Stimulated activated naive CD8-positive, alpha-beta T cell treated with anti-CD3 and anti-CD28 coated beads, Interleukin-15, Interleukin-2, amounts not matched to agents 100 U/mL and 50 U/mL, for 24 hours (primary cell): ENCODE measurements around the gene INAFM2.

Experiments
- ATAC-seq: fragments of 150-1000 bp; cut with Tn5 transposase; one replicate; pipeline ENCODE4 v1.10.0; 2021
- DNase-seq: peaks from one replicate; pipeline ENCODE4 v3.0.0; 2021

INAFM2 gene

DNA sequence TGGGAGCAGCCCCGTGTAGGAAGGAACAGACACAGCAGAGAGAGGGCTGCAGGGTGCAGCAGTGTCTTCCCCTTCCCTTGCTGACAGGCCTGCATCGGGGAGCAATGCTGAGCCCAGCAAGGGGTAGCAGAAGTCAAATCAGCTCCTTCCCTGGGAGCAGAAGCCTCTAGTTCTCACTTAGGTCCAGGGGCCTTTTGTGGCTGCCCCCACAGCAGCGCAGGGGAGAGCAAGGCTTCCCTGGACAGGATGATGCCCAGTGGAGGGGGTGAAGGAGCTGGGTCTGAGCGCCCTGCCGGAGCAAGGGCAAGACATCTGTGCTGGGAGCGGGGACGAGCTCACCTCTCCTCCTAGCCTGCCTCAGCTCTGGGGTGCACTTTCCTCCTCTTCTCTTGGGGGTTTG lies 16.6 kb upstream of the INAFM2 start:
- no peak for ATAC-seq
- DNase-seq = peak; percentile 25

DNA sequence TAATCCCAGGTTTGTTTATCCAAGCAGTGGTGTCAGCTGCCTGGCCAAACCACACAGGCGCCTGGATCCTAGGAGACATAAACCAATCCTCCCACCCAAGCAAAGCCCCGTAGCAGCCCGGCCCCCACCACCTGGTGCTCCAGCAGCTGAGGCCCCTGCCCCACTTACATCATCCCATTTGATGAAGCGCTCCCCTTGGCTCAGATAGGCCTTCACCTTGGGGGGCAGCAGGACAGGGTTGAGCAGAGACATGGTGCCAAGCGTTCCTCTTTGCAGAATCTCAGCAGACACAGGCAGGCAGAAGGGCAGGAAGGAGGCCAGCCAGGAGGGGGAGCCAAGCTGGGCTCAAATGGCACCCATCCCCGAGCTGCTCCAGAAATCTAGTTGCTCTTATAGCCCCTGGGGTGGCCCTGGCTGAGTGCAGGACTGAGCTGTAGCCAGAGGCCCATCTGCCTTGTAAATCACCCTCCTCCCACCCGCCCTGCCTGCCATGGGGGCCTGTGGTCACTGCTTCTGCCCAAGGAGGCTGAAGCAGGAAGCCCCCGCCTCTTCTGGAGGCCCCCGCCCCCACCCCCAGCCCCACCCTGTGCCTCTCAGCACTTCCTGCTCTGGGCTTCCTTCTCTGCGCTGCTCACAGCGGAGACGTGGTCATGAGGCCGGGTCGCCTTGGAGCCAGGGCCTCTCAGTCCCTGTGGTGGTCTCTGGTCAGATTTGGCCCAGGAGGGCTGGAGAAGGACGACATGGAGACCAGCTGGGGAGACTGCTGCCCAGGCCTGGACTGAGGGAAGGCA lies 15.9 kb upstream of the INAFM2 start, which contains the start of gene PLCB2:
Gene PLCB2 (minus strand): TSS at position 515 of the 791 bp plus-strand sequence. CDS start 263 bp downstream, at position 252.
- DNase-seq (peak; percentile 69), ATAC-seq (peak; percentile 76)

- DNase-seq (no peak), ATAC-seq (no peak)
These were observed 14.1 kb upstream of the INAFM2 start for GRCh38 chr15:40309344-40309862.

- peak; percentile 81 for DNase-seq
These were observed 13.2 kb upstream of the INAFM2 start for GRCh38 chr15:40310001-40310959.

DNA sequence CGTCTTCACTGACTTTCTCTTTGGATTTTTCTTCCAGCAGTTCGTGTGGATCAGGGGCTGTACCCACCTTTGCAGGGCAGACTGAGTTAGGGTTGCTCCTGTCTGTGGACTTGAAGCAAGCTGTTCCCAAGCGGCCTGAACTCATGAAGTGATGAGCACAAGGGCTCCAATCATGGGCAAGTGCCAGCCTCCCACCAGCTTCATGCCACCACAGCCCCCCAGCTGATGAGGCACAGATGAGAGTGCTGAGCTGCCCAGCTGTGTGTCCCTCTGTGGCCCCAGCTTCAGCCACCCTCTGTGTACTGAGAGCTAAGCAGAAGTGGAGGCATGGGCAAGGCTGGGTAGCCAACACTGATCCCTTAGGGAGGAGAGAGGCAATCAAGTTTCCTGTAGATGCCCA lies 12.5 kb upstream of the INAFM2 start:
- no peak for ATAC-seq
- no peak for DNase-seq

More at GRCh38 chr15:40310001-40310959, 13.2 kb upstream of the INAFM2 start:
- ATAC-seq = peak; percentile 48

DNA sequence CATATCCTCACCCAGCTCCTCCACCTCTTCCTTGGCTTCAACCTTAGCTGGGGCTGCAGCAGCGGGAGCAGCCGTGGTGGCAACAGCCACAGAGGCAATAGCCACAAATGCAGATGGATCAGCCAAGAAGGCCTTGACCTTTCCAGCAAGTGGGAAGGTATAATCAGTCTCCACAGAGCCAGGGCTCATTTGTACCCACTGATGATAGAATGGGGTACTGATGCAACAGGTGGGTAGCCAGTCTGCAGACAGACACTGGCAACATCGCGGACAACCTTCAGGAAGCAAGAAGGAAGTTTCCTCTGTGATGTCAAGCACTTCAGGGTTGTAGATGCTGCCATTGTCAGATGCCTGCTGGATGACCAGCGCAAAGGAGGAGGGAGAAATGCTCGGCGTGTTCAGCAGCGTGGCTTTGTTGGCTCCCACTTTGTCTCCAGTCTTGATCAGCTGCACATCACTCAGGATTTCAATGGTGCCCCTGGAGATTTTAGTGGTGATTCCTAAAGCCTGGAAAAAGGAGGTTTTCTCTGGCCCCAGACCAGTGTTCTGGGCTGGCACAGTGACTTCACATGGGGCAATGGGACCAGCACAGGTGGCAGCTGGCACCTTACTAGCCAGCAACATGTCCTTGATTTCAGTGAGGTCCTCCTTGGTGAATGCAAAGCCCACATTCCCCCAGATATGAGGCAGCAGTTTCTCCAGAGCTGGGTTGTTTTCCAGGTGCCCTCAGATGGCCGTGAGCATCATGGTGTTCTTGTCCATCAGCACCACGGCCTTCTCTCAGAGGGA lies 10.9 kb upstream of the INAFM2 start:
- ATAC-seq (no peak), DNase-seq (no peak)

DNA sequence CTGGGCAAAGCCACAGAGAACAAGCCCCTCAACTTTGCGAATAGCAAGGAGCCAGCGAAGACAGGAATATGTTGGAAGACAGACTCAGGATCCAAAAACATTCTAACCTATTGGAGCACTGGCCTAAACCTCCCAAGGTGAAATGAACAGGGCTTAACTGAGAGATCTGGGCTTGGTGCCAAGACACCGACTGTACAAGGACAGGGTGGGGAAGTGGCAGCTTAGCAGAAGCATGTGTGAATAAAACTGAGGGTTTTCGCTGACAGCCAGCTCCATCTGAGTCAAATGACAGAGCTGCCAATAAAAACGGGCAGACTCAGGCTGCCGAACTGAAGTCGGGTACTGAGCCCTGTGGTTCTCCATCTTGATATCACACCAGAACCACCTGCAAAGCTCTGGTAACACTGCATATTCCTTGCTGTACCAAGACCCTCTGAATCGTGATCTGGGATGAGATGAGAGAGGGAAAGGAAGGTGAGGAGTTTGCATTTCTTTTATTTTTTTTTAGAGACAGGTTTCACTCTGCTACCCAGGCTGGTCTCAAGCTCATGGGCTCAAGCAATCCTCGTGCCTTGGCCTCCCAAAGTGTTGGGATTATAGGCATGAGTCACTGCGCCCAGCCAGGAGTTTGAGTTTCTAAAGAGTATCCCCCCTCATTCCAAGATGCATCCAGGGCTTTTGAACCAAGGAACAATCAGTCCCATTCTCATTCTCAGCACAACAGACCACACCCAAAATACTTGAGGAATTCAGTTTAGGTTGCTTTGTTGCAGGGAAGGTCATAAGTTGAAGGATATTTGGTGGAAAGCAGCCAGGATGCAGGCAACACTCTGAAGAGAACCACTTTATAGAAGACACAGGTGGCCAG lies 9.7 kb upstream of the INAFM2 start:
- ATAC-seq (no peak), DNase-seq (no peak)

- ATAC-seq (no peak), DNase-seq (no peak)
These were observed 8.7 kb upstream of the INAFM2 start for GRCh38 chr15:40314723-40315276.

GRCh38 chr15:40316931-40317330 lies 6.6 kb upstream of the INAFM2 start:
- ATAC-seq (no peak), DNase-seq (no peak)

GRCh38 chr15:40317580-40317979 lies 5.9 kb upstream of the INAFM2 start:
- no peak for DNase-seq
- ATAC-seq = no peak

DNA sequence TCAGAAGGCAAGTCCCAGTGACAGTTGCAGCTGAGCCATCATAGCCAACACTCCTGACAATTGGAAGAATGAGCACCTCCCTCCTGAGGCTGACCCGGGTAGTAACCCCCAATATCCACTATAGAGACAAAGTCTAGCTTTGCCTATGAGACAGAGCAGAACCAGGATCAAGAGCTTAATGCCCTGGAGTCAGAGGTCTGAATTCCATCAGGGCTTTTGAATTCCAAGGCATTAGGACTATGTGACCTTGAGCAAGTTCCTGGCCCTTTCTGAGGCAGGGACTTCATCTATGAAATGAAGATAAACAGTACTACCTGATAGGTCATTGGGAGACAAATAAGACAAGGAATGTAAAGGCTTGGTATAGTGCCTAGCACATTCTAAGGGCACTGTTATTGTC lies 3.1 kb upstream of the INAFM2 start:
- ATAC-seq = no peak
- no peak for DNase-seq

GRCh38 chr15:40320931-40321371 lies 2.5 kb upstream of the INAFM2 start:
- no peak for ATAC-seq
- peak; percentile 54 for DNase-seq

GRCh38 chr15:40322531-40323238 lies 807 bp upstream of the INAFM2 start:
- no peak for DNase-seq
- no peak for ATAC-seq

- DNase-seq (peak; percentile 53), ATAC-seq (no peak)
These were observed 753 bp downstream of the INAFM2 start for GRCh38 chr15:40323953-40324937.

GRCh38 chr15:40325188-40325587 lies 1.7 kb downstream of the INAFM2 start:
- ATAC-seq (no peak), DNase-seq (no peak)

DNA sequence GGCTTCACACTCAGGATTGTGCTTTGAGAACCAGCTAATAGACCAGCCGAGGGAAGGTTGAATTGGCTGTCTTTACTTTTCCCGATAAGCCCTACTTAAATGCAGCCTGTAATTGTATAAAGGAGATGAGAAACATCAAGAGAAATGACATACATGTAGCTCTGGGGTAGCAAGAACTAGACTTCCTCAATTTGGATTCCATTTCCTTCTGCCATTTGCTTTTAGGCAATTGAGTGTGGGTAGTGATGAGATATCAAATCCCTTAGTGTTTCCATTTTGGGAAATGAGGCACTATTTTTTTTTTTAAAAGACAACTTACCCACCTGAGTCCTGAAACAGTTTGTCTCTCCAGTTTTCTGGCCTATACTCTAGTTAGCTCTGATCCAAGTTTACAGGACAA lies 2.2 kb downstream of the INAFM2 start:
- no peak for DNase-seq
- no peak for ATAC-seq

DNA sequence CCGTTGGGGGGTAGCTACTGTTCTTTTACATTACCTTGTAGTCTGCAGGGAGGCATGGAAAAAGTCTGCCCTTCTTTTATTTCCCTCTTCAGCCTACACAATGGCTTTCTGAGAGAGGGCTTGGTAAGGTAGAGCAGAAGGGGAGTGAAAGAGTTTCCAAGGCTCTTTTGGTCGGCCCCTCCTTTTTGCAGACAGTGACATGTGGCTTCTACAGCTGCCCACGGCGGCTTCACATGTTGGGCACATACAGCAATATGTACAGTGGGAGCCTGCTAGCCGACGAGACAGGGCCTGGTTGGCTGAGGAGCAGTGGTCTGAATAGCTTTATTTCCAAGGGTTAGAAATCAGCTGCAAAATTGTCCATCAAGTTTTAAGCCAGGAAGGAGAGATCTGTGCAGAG lies 4.0 kb downstream of the INAFM2 start:
- no peak for ATAC-seq
- DNase-seq = no peak

DNA sequence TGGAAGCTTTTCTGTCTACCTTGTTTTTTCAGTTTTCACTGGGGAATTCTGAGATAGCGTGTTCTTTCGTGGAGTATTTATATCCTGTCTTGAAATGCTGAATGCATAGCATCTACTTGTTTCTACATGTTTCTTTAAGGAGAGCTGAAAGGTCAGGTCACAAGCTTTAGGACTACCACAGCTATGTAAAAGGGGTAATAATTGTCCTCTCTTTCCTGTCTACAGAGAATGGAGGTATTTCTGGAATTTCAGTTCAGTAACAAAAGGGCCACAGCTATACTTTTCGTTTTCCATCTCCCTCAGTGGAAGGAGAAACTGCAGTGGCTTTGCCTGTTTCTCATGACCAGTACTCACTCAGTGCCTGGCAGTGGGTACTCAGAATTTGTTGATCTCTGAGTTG lies 4.7 kb downstream of the INAFM2 start:
- DNase-seq (no peak), ATAC-seq (no peak)

- no peak for DNase-seq
- no peak for ATAC-seq
These were observed 5.3 kb downstream of the INAFM2 start for GRCh38 chr15:40328751-40329150.
